Activated gamma-delta T cell (primary cell): ENCODE measurements around the gene MMP8.
"Not testable (repeated sequence)": the region's sequence is repeated elsewhere in the genome, so short reads cannot be mapped to it uniquely, and the experiment has no call there.

Experiments used
- DNase-seq: peaks from one replicate; lab custom pipeline; 2025; lab: John Stamatoyannopoulos, UW
- total RNA-seq, 2 donors: gene quantifications; one replicate each; lab custom pipeline; 2026; lab: John Stamatoyannopoulos, UW

The MMP8 gene, protein sequence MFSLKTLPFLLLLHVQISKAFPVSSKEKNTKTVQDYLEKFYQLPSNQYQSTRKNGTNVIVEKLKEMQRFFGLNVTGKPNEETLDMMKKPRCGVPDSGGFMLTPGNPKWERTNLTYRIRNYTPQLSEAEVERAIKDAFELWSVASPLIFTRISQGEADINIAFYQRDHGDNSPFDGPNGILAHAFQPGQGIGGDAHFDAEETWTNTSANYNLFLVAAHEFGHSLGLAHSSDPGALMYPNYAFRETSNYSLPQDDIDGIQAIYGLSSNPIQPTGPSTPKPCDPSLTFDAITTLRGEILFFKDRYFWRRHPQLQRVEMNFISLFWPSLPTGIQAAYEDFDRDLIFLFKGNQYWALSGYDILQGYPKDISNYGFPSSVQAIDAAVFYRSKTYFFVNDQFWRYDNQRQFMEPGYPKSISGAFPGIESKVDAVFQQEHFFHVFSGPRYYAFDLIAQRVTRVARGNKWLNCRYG
- total RNA-seq, result 0 reads per million in 2 donors

- no peak for DNase-seq
These were observed at the start of gene MMP8 for GRCh38 chr11:102724904-102725500. Gene MMP8 (minus strand): TSS chr11:102724954. CDS start chr11:102724855, 99 bp downstream.

DNA sequence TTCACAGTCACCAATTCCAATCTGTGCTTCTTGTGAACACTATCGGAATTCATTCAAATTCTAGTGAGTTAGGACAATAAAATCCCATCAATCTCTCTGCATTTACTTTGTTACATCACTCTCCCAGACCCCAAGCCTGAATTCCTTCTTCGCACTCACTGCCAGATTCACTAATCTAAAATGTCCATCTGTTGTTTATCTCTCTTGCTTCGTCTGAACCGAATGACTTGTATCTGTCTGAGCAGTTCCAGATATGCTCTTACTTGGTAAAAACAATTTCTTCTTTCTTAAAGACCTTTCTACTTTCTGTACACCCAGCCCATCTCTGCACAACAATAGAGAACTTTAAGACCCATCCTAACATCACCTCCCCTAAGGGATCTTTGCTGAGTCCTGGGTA, 48.6 kb upstream of the MMP8 start:
- DNase-seq, result no peak

GRCh38 chr11:102771351-102771750, 46.6 kb upstream of the MMP8 start:
- DNase-seq, result no peak

DNA sequence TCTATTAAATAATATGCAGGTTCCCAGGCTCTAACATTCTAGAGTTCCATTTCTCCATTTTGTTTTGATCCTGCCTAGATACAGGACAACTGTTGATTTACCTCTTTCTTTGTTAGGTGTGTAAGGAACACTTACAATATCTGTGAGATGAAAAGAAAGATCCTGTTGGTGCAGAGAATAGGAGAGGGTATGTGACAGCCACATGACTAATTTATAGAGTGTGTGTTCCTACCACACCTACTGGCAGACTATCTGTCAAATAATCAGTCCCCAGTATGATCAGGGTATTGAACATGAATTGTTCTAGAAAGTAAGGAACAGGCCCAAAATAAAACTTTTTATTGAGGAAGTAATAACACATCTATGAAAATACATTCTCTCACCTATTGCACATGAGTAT, 45.4 kb upstream of the MMP8 start:
- no peak for DNase-seq

- no peak for DNase-seq
These were observed 43.0 kb upstream of the MMP8 start for GRCh38 chr11:102767800-102768199.

DNA sequence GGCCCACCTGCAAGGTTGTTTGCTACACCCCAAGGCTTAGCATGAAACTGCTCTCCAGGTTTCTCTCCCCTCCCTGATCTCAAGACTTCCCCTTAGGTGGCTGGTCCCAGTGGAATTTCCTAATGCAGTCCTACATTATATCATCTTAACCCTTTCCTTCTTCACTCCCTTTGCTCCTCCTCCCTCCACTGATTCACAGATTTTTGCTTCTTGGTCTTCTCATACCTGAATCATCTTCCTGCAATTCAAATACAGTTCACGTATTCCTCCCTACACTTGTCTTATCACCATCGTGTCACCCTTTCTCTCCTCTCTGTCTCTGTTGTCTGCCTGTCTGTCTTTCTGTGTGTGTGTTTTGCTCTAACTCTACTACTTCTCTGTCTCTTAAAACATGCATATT, 38.7 kb upstream of the MMP8 start:
- no peak for DNase-seq

DNA sequence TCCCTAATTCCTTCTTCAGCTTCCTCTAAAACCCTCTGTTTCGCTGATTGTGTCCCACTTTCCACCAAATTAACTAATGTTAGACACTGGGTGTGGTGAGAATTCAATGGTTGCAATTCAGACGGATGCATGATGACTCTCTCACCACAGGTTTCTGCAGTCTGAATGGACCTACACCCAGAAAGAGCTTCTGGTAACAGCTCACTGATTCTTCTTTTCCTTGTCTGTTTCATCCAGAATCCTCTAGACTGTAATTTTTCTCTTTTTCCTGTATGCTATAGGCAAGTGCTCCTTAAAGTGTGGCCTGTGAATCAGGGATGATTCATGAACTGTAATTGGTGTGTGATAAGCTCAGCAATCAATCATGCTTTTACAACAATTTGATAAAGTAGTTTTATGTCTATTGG, 37.6 kb upstream of the MMP8 start:
- no peak for DNase-seq

DNA sequence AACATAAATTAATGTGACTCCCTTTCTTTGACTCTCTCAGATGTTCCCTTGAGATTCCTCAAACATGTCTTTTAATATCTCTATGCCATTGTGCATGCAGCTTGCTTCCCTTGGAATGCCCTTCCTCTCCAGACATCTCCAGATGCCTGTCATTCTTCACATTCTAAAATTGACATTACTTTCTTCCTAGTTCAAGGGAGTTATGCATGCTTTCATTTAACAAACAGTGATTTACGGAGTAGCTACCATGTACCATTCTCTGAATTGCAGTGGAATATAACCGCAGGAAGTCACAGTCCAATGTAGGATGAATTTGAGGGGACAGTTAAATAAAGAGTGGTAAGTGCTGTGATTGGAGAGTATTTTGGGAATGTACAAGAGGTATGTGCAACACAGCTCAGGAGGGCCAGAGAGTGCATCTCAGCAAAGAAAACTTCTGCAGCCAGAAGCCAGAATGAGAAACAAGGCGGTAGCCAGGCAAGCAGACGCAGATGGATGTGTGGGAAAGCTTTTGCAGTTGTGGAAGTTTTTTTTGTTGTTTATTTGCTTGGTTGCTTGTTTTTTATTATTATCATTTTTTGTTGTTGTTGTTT, 37.0 kb upstream of the MMP8 start:
- no peak for DNase-seq

DNA sequence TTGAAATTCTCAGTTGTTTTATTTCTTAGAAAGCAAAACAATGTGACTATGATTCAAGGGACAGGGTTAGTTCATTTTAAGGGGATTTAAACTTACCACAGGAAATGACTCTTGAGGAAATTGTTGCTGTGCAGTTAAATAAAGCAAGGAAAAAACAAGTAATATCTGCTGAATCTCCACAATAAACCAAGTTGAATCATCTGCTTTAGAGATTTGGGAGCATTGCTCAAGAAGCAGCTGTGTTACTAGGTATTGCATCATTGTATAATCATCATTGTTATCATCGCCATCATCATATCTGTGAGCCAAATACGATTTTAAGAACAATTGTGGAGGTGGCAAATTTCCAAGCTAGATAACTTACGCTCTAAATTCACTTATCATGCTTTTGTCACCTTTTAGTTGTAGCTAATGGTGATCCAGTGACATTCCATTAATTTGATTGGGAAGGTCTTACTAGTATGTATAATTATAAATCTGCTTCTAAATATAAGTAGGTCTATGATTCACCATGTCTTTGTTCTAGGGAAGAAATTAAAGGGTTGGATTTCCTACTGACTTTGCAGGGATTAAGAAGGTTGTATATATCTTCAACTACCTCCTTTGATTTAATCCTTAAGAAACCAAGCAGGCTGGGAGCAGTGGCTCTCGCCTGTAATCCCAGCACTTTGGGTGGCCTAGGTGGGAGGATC, 35.7 kb upstream of the MMP8 start:
- no peak for DNase-seq

DNA sequence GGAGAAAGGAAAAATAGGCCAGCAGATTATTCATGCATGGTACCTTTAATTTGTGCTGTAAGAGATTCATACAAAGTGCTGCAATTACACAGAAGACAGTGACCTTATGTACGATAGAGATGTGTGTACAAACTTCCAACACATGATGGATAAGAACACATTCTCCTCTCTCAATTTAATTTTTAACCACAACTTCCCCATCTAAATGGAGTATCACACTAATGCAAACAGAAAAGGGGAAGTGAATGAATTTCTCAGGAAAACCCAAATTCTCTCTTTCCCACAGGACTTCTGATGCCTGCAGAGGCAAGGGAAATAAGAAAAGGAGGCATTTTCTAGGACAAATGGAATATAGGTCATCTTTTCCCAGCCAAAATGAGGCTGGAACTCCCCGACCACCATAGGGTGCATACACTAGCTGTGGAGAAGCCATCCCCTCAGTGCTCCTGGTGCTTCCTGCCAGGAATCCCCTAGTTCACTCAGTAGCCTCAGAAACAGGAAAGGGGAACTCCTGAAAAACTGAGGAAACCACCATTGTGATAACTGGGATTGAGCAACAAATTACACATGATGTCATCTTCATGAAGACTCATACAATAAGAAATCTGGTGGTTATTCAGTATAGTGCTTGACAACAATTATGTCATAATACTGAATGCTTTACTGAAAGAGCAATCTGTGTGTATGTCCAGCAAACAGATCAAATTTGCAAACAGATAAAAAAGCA, 33.2 kb upstream of the MMP8 start:
- DNase-seq, result no peak

GRCh38 chr11:102753267-102753666, 28.5 kb upstream of the MMP8 start:
- no peak for DNase-seq

- no peak for DNase-seq
These were observed 26.9 kb upstream of the MMP8 start for GRCh38 chr11:102751673-102752072.

DNA sequence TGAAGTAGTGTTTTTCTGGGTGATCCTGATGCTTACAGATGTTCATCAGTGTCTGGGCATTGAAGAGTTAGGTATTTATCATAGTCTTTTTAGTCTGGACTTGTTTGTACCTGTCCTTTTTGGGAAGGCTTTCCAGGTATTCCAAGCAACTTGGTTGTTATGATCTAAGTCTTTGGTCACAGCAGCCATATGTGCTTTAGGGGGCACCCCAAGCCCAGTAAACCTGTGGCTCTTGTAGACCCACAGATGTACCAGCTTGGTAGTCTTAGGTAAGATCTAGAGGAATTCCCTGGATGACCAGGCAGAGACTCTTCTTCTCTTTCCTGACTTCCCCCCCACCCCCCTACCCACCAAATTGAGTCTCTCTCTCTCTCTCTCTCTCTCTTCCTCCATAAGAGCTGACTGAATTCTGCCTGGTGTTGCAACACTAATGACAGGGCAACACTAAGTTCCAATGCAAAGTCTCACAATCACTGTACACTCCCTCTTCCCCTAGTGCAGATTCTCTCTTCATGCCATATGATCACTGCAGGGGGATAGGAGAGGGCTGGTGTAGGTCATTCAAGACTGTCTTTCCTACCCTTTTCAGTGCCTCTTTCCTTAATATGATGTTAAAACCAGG, 24.5 kb upstream of the MMP8 start:
- no peak for DNase-seq

DNA sequence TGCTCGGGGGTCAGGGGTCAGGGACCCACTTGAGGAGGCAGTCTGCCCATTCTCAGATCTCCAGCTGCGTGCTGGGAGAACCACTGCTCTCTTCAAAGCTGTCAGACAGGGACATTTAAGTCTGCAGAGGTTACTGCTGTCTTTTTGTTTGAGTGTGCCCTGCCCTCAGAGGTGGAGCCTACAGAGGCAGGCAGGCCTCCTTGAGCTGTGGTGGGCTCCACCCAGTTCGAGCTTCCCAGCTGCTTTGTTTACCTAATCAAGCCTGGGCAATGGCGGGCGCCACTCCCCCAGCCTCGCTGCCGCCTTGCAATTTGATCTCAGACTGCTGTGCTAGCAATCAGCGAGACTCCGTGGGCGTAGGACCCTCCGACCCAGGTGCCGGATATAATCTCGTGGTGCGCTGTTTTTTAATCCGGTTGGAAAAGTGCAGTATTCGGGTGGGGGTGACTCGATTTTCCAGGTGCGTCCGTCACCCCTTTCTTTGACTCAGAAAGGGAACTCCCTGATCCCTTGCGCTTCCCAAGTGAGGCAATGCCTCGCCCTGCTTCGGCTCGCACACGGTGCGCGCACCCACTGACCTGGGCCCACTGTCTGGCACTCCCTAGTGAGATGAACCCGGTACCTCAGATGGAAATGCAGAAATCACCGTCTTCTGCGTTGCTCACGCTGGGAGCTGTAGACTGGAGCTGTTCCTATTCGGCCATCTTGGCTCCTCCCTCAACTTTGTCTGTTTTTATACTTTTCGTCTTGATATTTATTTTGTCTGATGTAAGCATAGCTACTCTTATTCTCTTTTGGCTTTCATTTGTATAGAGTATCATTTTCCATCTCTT, 22.2 kb upstream of the MMP8 start:
- DNase-seq, result not testable (repeated sequence)

GRCh38 chr11:102734650-102735049, 9.9 kb upstream of the MMP8 start:
- DNase-seq, result no peak

GRCh38 chr11:102733232-102733875, 8.6 kb upstream of the MMP8 start:
- no peak for DNase-seq

GRCh38 chr11:102730944-102731343, 6.2 kb upstream of the MMP8 start:
- not testable (repeated sequence) for DNase-seq

DNA sequence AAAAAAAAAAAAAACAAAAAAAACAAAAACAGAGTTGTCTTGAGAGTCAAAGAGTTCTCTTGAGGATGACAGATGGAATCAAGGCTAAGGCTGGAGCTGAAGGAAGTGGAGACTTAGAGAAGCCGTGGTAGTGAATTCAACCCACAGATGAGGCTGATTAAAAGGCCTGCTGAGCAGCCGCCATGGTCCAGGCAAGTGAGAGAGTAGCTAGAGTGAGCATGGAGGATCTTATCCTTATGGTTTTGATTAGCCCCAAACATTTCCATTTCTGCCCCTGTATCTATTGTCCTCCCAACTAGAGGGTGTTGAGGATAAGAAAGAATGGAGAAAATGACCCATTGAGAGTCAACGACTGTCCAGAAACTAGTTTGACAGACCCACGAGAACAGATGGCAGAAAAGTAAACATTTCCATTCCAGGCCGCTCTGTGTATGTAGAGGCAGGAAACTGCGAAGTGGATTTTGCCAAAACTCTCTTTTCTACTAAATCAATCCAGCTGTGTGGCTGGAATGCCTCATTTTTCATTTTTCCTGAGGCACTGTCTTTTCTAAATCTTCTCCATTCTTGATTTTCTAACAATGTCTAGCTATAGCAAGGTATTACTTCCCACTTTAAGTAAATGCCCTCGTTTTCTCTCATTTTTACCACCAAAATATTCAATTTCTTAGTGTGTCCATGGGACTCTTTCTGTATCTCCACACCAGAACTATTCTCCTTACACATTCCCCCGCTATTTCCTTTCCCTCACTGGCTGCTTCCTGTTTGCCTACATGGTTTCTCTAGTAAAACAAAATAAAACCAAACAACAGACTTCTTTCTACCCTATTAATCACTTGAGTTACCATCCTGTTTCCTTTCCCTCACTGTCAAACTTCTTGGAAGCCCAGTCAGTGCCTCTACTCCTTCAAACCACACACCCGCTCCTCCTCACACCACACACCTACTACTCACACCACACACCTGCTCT, 5.4 kb upstream of the MMP8 start:
- no peak for DNase-seq

DNA sequence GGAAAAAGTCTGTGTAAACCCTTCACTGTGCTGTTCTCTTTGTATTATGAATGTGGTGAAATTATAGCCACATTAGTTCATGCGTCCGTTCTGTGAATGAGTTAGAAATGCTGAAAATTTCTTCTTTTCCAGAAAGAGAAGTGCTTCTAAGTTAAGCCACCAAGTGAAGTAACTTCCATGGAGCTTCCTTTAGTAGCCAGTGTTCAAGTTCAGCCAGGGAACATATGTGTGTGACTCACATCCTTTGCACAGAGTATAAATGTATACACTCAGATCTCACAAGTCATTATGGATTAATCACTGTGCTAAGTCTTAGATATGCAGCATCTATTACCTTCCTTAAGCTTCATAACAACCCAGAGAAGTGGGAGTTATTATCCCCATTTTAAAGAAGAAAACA, 3.1 kb upstream of the MMP8 start:
- DNase-seq, result no peak
